Measurements from ENCODE around the gene ACBD6.

DNA sequence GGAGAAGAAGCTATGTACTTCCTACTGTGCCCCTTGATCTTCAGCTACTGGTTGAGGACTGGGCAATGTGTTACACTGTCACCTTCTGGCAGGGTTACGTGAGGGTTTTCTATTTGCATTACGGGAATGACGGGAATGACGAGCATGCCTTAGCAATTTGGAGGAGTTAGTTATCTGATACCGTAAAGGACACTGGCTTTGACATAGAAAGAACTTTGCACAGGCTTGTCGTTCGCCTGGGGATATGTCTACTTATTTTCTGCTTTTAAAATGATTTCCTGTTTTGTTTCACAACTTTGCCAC is 19.8 kb upstream of the ACBD6 start:
- TF ChIP-seq CTCF (IDR thresholded peaks at IDR 0.05) (no peak), POLR2A (IDR thresholded peaks at IDR 0.05) (no peak)
